ENCODE results near the gene SGMS1.

SGMS1 gene

DNA sequence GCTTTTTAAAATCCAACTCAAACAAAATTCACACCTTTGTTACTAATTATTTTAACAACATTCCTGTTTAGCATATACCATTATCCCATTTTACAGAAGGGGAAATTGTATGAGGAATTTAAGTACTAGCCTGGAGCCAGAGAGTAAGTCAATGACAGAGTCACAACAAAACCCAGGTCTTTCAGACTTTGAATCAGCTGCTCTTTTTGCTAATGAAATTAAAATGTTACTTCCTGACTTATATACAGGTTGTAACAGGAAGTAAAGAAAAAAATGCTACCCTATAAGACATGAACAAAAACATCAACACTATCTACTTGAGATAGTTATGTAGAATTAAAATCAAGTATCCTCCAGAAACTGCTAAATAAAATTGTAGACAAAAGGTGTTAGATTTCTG, 289.9 kb downstream of the SGMS1 start:
- no peak for DNase-seq (ENCODE audit: low spot score)

DNA sequence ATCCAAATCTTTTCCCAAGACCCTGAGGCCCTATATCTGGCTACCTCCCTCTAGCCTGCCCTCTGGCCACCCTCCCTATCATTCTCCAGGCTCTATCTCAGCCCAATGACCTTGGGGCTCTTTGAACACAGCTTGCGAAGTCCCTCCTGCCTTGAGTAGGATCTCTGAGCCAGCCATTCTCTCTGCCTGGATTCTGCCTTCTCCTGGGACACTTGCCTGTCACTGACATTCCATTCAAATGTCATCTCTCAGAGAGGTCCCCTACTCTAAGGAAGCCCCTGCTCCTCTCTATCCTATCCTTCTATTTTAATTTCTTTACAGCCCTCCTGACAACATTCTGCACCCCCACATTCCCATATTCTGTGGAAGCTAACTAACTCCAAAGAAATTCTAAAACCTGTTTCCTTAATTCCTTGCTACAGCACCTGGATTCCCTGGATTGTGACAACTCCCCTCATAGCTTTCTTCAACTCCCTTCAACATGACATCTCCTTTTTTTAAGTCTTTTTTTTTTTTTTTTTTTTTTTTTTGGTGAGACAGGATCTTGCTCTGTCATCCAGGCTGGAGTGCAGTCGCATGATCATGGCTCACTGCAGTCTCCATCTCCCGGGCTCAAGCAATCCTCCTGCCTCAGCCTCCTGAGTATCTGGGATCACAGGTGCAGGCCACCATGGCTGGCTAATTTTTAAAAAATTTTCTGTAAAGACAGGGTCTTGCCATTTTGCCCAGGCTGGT, 291.5 kb downstream of the SGMS1 start:
- no peak for DNase-seq (ENCODE audit: low spot score)

DNA sequence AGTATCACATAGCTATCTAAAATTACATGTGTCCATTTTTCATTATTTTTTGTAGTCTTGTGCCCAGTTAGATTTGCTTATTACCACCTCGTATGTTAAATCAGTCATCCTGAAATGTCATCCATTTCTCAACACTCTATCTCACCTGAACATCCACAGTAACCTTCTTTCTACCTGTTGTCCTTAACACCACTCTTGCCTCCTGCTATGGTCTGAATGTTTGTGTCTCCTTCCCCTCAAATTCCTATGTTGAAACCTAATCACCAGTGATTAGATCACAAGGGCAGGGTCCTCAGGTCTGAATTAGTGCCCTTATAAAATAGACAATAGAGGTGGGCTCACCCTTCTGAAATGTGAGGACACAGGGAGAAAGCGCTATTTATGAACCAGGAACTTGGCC, 292.3 kb downstream of the SGMS1 start:
- DNase-seq (ENCODE audit: low spot score), result no peak

DNA sequence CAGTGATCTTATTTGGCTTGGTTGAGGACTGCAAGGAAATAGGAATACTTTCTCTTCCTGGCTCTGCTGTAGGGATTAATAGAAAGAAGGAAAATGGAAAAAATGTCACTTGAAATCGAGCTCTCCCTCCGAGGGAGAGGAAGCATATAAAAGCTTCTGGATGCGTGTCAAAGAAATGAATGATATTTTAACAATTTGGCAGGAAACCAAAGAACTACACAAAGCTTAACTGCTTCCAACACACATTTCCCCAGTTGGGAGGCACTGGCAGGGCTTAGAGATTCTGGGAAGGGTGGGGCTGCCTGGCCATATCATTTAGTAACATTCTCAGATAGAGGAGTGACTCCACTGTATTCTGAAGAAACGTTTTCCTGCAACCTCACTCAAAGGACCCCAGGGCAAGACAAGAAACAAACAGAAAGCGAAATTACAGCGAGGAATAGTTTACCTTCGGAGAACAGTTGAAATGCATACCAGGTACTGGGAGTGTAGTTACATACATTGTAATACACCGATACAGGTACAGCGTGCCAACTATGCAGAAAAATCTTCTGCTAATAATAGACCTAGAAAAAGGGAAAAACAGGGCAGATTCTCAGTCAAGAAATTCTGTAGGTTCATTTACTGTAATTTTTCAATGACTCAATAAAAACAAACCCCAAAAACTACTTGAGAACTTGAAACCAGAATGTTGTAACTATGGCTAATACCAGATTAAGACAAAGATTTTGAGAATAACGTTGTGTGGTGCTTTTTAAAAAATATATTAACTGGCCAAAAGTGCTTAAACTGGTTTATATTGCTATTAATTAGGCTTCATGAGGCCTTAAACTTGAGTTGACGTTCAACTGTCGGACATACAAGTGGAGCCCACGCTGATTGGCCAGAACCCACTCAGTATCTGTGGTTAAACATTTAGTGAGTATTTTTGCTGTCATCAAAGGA, 296.7 kb downstream of the SGMS1 start:
- no peak for DNase-seq (ENCODE audit: low spot score)

DNA sequence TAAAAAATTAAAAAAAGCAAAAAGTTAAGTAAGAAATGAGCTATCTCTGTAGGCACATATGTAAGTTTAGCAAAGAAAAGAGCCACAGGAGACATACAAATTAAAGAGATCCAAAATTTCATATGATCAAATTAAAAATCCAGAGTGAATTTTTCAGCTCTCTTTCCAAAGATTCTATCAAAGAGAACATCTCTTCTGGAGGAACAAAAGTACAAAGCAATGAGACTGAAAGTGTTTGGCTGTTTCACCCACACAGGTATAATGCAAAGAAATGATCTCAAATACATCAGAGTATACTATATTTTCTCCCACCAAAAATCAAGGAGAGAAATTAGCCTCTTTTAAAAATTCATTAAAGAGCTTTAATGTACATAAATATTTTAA, 297.6 kb downstream of the SGMS1 start:
- no peak for DNase-seq (ENCODE audit: low spot score)

DNA sequence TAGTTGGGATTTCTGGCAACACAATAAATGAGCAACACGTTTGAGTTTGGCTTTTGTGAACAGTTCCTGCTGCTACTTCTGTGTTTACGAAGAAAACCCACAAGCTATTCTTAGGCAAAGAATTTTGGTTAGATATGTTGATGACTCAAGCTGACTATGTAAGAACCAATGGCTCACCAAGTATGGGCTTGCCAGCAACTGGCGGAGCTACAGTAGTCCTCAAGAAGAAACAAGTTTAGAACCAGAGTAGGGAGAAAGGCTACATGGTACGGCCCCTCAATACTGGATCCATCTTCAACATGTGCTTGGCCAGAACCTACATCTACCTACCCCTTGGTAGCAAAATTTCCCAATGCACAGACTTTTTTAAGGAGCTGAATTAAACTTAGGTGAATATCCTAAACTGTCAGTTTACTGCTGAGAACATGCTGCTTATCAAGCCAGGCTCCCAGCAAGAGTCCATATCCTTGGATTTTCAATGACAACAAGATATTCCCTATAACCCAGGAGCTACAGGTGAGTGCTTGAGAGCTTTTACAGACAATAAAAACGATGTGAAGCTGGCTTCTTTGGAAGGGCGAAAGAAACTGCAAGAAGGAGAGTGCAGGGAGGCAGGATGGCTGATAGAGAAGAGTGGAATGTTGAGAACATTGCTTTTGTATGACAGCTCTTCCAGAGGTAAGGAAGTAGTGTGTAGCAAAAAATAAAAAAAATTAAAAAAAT, 298.1 kb downstream of the SGMS1 start:
- DNase-seq (ENCODE audit: low spot score), result no peak

DNA sequence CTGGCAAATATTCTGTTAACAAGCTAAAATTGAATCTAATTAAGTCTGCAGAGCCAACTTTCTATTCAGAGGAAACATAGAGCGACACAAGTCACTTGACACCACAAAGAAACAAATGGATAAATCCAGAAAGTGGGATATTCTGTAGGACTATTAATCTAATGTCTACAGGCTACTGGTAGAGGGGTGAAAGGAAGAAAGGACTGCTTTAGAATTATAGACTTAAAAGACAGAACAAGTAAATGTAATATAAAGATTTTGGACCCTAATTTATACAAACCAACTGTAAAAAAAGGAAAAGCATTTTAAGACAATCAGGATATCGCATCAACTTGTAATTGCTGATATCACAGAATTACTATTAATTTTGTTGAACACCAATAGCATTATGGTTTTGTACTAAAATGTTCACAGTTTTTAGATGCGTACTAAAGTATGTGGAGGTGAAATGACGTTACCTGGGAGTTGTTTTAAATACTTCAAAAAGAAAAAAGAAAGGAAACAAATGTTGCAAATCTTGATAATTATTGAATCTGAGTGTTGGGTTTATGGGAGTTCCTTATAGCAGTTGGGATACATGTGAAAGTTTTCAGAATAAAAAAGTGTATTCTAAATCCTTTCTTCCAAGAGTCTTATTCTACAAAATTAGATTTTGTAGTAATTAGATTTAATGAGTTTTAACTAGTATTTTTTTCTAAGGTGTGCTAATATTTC, 298.9 kb downstream of the SGMS1 start:
- no peak for DNase-seq (ENCODE audit: low spot score)

DNA sequence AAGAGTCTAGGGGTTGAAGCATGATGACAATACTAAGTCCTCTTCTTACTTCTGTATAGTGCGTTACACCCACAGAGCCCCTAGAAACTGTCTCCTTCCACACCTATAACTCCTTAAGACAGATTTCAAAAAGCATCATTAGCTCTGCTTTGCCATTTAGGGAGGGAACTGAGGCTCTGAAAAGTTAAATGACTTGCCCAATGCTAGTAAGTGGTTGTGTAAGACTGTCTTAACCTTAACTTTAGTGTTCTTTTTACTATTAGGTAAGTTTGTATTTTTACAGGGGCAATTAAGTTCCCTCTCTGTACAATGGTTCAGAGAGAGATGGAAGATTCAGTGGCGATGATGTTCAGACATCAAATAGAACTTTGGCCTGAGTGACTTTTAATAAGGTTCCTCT, 299.7 kb downstream of the SGMS1 start:
- DNase-seq (ENCODE audit: low spot score), result no peak

DNA sequence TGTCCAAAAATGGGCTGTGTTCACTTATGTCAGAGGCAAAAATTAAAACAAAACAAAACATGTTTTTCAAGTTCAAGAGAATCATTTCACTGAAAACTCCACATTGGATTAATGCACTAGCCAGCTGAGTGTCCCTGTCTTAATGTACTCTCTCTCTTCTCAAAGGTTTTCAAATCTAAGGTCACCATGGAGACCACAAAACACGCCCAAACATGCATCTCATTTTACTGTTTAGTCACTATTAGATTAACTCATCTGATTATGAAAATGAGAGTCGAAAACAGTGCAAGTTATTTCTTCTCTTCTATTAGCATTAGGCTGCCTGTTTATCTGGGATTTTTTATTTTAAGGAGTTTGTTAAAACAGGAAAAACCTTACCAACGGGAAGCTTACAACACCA, 301.7 kb downstream of the SGMS1 start:
- DNase-seq (ENCODE audit: low spot score), result no peak

DNA sequence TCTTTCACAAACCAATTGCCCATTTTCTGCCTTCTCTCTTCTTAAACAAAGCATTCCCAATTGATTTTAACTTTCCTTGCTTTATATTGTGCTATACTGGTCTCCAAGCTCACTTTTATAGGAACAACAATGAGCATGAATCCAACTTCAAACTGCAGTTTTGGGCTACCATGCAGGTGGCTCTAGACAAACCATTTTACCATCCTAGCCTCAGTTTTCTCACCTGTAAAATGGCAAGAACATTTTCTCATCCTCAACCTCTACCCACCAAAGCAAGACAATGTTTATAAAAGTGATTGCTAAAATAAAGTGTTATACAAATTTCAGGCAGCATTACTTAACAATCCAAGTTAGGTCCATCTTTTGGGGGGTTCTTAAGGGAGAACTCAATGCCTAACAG, 305.6 kb downstream of the SGMS1 start:
- DNase-seq (ENCODE audit: low spot score), result no peak

DNA sequence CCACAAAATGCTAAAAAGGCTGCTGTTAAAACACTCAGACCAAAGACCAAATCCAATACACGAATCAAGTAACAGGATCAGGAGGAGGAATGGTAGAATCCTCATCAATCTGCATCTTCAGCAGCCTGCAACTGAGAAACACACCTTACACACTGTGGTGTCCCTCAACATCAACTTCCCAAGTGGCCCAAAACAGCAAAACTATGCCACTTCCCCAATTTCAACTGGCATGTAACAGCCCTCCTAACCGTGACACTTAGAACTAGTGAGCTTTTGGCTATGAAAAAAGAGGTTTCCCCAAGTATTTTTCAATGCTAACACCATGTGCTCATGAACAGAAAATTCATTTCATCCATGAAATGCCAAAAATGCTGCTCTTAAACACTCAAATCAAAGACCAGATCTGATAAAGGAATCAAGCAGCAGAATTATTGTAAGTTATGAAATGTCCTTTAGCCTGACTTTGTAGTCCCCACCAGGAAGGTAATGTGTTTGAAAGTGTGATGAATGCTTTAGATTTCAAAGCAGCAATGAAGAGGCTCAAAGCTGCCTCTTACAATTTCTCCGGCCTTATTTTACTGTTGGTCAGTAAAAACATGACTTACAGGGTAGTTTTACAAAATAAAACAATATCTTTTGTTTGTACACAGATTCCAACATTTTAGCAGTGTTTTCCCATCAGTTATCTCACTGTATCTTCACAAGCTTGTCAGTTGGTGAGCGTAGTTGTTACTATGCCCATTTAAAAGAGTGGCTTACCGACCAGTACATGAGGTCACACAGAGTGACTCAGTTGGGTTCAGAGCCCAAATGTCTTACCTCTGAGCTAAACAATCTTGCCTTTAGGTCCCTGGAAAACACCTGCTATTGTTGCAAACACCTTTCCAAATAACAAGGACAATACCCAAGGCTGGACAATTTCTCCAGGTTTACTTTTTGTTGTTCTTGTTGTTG, 306.8 kb downstream of the SGMS1 start:
- no peak for DNase-seq (ENCODE audit: low spot score)

DNA sequence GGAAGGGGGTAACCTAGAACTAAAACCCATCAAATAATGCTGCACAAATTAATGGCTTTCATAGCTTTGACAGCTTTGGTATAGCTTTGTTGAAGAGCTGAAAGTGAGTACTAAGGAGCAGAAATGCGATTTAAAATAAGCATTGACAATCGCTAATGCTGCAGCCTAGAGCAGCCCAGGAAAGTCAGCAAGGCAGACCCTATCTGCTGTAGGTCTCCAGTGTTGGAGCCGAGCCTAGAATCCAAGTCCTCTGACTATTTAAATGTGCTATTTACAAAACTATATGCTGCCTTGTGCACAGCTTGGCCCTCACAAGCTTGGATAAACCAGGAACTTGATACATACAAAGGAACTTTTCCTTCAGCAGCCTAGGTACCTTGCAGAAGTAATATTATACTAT, 307.6 kb downstream of the SGMS1 start:
- DNase-seq (ENCODE audit: low spot score), result no peak

DNA sequence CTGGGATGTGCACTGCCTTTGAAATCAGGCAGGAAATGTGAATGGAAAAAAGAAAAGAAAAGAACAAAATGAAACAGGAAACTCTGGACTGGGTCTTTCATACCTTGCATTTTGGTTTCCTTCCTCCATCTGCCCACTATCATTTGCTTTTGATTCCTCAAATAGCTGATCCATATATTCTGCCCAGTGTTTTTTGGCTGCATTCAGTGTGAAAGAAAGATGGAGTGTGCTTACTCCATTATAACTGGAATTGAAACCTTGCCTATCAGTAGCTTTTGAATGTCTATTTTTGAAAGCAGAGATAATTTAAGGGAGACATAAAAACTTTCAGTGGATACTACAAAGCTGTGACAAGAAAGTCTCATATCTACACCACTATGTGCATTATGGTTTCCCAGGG, 308.3 kb downstream of the SGMS1 start:
- no peak for DNase-seq (ENCODE audit: low spot score)

DNA sequence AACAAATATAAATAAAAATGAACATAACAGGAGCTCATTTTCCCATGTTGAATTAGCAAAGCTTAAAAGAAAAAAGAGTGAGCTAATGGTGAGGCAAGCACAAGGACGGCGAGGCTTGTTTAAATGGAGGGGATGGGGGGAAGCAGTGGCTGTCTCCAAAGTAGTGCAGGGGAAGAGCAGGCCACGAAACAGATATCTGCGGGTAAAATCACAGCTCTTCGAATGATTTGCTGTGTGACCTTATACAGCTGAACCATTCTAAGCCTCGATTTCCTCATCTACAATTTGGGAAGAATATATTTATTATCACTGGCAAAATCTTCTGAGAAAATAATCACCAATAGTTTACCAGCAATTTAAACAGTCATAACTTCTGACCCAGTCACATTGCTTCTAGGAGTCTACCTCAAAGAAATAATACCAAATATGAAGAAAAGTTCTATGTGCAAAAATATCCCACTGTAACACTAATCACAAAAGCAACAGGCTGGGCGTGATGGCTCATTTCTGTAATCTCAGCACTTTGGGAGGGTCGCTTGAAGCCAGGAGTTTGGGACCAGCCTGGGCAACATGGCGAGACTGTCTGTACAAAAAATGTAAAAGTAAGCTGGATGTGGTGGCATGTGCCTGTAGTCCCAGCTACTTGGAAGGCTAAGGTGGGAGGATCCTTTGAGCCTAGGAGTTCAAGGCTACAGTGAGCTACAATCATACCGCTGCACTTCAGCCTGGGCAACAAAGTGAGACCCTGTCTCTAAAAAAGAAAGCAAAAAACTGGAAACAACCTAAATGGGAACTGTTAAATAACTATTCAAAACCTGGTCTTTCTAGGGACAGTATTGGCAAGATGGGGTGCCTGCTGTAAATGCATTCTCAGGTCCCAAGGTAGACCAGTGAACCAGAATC, 309.3 kb downstream of the SGMS1 start:
- no peak for DNase-seq (ENCODE audit: low spot score)

DNA sequence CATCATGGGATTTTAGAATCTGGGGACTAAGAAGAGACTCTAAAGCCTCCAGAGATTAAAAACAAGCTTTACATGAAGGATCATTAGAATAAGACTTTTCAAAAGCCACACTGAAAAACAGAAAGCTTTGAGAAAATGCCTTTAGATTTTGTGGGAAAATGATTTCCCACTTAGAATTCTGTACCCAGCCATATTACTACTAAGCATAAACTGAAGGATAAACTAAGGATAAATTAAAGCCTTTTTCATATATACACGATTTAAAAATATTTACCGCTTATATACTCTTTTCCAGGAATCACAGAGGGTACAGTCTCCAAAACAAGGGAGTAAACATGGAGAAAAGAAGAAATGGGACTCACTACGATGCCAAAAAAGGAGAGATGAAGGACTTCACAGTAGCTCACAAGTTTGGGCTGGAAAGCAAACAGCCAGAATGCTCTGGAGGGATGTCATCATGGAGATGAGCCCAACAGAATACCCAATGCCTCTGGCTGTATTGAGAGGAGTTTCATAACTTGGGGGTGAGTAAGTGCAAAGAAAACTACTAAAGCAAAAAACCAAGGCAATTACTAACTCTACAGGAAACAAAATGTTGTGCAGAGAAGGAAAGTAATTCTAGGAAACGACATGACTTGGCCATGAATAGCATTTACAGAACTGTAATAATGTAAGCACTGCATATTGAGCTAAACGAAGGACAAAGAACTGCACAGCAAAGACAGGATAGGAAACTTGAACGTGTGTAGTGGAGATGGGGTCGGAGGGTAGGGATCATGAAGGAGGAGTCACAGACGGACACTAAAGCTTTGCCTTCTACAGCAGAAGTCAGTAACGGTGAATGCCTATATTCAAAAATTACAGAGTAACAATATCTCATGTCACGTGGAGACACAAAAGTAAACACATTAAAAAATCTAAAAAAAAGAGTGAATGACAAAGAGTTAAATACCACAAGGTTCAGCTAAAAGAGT, 311.0 kb downstream of the SGMS1 start:
- DNase-seq (ENCODE audit: low spot score), result no peak

DNA sequence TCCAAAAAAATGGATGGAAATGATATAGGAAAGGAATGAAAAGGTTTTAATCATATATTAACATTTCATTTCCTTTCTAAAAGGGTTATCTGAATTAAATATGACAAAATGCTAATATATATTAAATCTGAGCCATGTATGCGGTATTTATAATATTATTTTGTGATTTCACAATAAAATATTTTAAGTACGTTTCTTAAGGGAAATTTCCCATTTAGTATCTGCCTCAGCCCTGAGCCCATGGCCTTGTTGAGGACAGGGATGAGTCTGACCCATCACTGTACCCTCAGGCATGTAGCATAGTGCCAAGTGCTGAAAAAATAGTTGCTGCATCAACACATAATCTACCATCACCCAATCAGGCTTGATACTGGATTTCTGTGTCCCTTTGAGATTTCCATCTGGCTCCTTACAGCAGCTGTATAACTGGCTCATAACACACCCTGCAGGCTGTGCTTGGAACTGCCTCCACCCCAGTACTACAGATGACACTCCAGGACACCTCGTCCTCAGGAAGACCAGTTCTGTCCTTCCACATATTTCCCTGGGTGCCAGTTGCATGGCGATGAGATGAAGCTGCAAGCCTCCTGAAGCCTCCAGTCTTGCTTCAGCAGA, 313.1 kb downstream of the SGMS1 start:
- DNase-seq (ENCODE audit: low spot score), result no peak

DNA sequence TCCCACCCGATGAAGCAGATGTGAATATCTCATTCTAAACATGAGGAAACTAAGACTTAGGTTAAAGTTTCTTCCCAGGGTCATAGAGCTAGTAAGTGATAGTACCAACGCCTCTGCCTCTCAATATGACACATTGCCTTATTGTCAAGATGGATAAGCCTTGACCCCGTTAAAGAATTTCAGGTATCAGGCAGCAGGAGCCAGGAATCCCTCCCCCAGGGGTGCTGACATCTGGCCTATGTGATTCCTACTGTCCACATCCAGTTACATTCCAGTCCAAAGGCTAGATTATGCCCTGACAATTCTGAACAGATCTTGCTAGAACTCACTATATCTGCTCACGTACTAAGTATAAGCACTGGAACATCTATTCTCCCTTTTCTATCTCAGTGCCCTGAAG, 314.4 kb downstream of the SGMS1 start:
- no peak for DNase-seq (ENCODE audit: low spot score)

DNA sequence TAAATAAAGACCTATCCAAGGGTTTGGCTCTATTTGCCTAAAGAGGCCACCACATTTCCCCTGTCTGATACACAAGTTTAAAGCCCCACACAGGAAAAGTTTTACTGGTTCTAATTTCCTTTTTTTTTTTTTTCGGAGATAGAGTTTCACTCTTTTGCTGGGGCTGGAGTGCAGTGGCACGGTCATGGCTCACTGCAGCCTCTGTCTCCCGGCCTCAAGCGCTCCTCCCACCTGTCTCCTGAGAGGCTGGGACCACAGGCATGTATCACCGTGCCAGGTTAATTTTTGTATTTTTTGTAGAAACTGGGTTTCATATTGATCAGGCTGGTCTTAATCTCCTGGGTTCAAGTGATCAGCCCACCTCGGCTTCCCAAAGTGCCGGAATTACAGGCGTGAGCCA, 319.1 kb downstream of the SGMS1 start:
- DNase-seq (ENCODE audit: low spot score), result no peak

Data from Ammon's horn (tissue), 1 donor.